GDM1 (cell line): Measurements from ENCODE around the gene TOX2.

ENCODE experiments used
- DNase-seq: peaks from one replicate; lab custom pipeline; 2025; lab: John Stamatoyannopoulos, UW

TOX2 gene, protein sequence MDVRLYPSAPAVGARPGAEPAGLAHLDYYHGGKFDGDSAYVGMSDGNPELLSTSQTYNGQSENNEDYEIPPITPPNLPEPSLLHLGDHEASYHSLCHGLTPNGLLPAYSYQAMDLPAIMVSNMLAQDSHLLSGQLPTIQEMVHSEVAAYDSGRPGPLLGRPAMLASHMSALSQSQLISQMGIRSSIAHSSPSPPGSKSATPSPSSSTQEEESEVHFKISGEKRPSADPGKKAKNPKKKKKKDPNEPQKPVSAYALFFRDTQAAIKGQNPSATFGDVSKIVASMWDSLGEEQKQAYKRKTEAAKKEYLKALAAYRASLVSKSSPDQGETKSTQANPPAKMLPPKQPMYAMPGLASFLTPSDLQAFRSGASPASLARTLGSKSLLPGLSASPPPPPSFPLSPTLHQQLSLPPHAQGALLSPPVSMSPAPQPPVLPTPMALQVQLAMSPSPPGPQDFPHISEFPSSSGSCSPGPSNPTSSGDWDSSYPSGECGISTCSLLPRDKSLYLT

DNA sequence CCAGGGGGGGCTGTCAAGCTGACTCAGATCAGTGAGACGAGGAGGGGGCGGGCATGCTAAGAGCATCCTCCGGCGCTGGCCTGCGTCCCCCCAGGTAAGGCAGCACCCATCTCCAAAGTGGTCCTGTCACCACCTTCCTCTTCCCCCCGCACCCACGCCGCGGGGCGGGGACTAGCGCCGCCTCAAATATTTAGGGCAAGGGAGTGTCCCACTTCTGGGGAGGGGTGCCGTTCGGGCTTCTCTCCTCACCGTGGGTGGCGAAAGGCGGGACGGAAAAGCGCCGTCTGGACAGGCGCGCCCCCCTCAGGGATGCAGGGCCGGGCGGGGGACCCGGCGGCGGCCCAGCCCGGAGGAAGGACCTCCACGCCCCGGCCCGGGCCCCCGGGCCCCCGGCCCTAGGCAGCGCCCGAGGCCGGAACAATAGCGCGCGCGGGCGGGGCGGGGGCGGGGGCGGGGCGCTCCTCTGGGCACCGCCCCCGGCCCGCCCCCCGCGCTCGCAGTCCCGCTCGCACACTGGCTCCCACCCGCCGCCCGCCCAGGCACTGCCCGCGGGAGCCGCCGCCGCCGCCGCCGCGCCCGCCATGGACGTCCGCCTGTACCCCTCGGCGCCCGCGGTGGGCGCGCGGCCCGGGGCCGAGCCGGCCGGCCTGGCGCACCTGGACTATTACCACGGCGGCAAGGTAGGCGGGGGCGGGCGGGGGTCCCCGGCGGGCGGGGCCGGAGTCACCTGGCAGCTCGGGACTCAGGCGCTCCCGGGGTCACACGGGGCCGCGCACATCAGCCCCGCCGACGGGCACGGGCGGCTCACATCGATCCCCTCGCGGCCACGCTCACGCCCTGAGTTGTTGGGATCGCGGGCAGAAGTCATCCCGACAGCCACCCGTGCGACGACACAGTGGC lies at the start of gene TOX2:
TOX2 (plus strand) TSS at position 542 of the 900 bp plus-strand sequence; CDS start at position 582, 40 bp downstream.
- DNase-seq, result no peak

DNA sequence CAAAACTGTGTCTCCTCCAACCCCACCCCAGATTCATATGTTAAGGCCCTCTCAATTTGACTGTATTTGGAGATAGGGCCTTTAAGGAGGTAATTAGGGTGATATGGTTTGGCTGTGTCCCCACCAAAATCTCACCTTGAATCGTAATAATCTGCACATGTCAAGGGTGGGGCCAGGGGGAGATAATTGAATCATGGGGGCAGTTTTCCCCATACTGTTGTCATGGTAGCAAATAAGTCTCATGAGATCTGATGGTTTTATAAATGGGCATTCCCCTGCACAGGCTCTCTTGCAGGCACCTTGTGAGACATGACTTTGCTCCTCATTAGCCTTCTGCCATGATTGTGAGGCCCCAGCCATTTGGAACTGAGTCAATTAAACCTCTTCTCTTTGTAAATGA lies 46.6 kb upstream of the TOX2 start:
- no peak for DNase-seq

GRCh38 chr20:43870484-43870883 lies 44.2 kb upstream of the TOX2 start:
- DNase-seq, result no peak

DNA sequence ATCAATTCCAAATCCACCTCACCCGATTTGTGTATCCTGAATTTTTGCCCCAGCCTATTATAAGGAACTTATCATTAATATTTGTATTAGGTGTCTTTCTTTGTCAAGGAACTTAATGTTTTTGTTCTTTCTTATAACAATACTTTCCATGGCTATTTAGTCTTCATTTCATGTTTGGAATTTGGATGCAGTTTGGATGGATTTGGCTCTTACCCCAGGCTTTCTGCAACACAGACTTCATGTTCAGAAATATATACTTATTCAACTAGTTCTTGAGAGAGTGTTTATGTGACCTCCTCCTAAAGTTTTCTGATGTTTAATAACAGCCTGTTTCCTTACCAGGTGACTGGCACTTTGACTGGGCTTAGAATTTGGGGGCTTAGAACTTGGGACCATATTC lies 35.9 kb upstream of the TOX2 start:
- no peak for DNase-seq

DNA sequence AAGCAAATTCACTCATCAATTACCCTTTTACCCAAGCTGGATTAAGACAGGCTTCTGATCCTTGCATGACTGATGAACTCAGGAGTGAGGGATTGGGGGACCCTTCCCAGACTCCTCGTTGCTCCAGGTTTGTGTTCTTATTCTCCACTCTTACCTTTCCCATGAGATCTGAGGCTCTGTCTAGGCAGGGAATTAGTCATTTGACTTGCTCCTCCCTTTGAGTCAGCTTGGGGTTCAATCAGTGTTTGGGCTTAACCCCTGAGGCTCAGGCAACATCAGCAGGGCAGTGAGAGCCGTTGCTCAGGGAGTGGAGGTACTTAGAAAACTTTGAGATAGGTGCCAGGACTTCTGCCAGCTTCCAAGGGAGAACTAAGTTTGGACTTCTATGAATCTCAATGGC lies 20.7 kb upstream of the TOX2 start:
- DNase-seq, result no peak

- no peak for DNase-seq
These were observed 20.2 kb upstream of the TOX2 start for GRCh38 chr20:43894491-43894890.

- DNase-seq, result no peak
These were observed 19.4 kb upstream of the TOX2 start for GRCh38 chr20:43895235-43895634.

DNA sequence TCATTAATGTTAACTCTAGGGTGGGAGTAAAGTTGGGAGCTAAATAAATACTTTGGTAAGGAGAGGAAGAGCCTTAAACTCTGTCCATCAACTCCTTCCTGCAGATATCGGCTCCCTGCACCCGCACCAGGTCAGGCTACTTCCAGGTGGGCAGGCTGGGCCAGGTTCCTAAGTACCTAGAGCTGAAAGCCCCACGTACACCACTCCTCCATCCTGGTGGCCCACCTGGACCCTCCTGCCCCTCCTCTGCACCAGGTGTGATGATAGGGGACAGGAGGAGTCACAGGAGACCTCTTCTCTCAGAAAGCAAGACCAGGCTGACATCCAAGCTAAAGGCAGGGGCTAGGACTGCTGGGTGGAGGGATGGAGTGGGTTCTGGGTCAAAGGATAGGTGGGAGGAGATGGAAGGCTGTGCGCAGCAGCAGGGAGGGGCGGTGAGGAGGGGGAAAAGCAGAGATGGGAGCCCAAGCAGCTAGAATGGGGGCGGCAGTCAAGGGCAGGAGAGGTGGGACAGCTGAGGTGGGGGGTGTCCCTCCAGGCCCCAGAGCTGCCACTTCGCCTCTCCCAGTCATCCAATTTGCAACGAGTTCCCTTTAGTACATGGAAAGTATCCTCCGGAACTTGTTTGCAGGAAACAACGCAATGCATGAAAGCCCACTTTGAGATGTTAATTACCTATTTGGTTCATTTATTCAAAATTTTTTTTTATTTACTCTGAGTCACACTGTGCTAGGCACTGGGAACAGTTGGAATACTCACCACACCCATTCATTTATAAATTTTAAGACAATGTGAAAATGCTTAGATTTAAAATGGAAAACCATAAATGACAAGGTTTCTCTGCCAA lies 15.2 kb upstream of the TOX2 start:
- DNase-seq, result no peak

DNA sequence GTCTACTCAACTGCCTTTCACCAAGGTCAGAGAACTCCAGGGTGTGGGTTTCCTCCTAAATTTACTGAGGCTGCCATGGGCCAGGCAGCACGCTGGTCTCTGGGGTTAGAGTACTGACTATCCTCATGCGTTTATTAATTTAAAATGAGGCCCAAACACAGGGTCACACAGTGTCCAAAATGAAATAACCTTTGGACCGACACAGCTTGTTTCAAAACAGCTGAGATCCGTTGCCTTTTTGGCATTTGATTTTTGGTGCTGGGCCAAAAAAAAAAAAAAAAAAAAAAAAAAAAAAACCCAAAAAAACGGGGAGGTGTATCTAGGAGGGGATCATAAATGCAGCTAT lies 14.6 kb upstream of the TOX2 start:
- no peak for DNase-seq

GRCh38 chr20:43900496-43900895 lies 14.2 kb upstream of the TOX2 start:
- DNase-seq, result no peak

- no peak for DNase-seq
These were observed 13.4 kb upstream of the TOX2 start for GRCh38 chr20:43901296-43901695.

DNA sequence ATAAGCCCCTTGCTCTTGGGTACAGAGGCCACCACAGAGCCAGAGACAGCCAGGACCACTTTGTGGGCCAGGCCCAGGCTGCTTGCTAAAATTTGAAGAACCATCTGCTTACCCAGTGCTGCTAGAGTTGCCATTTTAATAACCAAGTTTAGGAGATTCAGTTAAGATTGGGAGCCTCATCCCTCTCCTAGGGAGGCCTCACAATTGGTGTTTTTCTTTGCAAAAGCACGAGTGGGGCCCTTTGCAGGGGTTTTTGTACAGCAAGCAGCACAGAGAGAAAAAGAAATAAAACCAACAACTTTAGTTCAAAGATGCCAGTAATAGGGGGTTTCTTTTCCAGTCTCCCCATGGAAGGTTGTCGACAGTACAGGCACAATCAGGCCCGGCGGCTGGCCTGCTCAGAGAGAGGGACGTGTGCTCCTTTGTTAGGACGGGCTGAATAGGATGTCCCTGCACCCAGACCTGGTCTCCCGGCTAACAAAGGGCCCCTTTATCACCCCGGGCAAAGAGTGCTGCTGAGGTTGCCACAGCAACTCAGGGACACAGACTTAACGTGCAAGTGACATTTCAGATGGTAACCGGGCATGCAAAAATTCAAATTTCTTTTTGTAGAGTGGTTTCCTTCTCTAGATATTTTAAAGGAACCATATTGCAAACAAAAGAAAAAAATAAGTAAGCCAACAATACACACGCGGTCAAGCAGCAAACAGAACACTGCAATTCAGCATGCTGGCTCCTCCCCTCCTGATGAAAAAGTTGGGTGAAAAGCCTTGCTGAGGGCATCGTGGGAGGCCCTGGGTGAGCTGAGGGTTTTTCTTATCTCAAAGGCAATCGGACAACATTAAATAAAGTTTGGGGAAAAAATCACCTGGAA lies 10.5 kb upstream of the TOX2 start:
- no peak for DNase-seq

DNA sequence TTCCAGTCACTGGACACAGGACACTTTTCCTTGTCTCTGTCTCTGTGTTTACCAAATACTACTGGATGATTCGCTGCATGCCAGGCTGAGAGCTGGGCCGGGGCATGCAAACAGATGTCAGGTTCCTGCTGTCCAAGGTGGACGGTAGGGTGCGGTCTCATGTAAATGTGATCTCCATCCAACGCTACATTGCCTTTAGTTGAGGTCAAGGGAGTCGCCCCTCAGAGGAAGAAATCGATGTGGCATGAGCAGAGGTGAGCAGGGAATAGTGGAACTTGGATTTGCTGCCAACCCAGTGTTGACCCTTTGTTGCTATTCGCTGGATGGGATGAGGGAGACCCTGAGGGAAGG lies 9.8 kb upstream of the TOX2 start:
- DNase-seq, result no peak

DNA sequence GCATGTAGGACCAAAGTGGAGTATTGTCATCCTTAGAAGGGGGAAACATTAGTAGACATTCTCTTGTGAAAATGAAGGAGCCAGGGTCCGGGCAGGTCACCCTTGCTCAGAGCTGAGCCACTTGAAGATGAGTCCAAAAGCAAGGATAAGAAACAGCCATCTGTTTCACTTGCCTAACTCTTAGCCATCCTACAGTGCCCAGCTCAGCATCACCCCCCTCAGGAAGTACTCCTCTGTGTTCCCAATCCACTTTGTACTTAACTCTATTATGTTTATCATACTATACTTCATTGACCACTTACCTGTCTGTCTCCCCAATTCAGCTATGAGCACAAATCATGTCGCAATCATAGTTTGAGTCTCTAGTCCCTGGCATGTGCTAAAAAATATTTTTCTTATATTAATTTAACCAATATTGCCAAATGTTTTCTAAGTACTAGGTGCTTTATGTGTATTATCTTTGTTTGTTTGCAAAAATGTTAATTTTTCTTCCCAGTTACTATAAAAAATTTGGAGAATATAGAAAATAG lies 8.1 kb upstream of the TOX2 start:
- no peak for DNase-seq

- no peak for DNase-seq
These were observed 5.4 kb upstream of the TOX2 start for GRCh38 chr20:43909211-43909610.

DNA sequence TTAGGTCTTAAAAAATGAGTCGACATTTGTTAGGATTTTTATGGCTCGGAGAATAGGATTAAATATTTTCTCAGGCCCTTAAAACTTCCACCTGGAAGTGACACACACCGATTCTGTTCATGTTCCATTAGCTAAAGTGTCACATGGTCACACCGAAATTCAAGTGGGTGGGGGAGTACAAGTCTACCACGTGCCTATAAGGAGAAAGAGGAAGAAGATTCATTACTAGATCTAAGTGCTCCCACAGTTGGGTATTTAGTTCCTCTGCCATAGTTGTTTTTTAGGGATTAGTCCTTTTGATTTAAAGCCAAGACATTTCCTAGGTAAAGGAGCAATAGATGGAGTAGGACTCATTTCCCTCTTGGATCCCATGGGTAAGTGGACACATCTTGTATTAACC lies 4.9 kb upstream of the TOX2 start:
- DNase-seq, result no peak

GRCh38 chr20:43910564-43910963 lies 4.1 kb upstream of the TOX2 start:
- no peak for DNase-seq

DNA sequence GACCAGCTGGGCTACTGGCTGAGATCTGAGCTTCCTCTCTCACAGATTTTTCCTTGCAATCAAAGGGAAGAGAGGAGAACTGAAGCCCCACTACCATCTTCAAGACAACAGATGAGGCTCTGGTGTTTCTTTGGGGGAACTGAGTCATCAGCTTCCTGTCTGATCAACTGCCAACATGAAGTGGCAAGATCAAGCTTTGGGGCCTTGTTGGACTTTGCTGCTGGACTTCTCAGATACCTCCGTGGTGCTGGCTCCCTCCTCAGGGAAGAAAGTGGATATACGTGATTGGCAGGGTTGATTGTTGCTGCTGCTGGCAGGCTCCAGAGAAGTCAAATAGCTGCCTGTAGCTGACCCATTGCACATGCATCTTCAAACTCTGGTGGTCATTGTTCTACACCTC lies 3.6 kb upstream of the TOX2 start:
- no peak for DNase-seq

DNA sequence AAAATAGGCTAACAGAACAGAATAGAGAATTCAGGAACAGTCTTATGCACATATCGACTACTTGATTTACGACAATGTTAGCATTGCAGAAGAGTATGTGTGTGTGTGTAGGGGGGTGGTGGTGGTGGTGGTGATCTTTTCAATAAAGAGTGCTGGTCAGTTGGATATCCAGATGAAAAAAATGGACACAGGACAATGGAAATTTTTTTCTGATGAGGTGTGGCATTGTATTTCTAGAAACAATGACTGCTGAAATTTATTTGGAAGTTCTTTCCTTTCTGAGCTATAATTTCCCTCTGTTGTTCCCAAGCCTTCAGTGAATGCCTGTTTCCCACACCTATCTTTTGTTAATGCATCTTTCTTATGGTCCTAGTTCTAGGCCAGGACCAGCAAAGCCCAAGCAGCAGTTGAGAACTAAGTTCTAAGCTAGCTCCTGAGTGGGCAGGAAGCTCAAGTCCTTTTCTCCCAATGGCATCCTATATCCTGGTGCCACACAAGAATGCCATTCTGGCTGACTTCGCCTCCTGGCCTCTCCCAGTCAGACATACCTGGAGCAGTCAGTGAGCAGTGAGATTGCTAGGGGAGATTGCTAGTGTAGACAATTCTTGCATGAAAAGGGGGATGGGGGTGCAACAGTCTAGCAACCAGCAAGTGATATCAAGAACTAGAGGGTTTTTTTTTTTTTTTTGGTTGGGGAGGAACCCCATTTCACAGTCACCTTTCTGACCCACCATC lies 1.2 kb upstream of the TOX2 start:
- no peak for DNase-seq
